ENCODE measurements around the gene MCL1.

The MCL1 gene

GRCh38 chr1:150535511-150536287, 43.7 kb downstream of the MCL1 start:
- DNase-seq = no peak

GRCh38 chr1:150534002-150534401, 45.4 kb downstream of the MCL1 start:
- DNase-seq = no peak

GRCh38 chr1:150532860-150533259, 46.5 kb downstream of the MCL1 start:
- DNase-seq = no peak

- no peak for DNase-seq
Observed at GRCh38 chr1:150530491-150531159, 48.8 kb downstream of the MCL1 start.

- DNase-seq = no peak
Observed at GRCh38 chr1:150529017-150529416, 50.4 kb downstream of the MCL1 start.

- no peak for DNase-seq
Observed at GRCh38 chr1:150528196-150528595, 51.2 kb downstream of the MCL1 start.

- no peak for DNase-seq
Observed at GRCh38 chr1:150525348-150525747, 54.1 kb downstream of the MCL1 start.

Data from activated CD4-positive, alpha-beta T cell treated with anti-CD3 and anti-CD28 coated beads, Interleukin-2, Interleukin-6, amounts not matched to agents 100 ng/mL and 50 ng/mL, durations not matched to agents 16 hours and 8 hours (primary cell).